ENCODE measurements around the gene TMEM221. TPM values are rescaled to one million over a fixed set of nuclear protein-coding genes. Genes with fewer than 3 reads are reported as not detected.

The TMEM221 gene
- total RNA-seq, 1 experiment from 2014 or later, result not detected

DNA sequence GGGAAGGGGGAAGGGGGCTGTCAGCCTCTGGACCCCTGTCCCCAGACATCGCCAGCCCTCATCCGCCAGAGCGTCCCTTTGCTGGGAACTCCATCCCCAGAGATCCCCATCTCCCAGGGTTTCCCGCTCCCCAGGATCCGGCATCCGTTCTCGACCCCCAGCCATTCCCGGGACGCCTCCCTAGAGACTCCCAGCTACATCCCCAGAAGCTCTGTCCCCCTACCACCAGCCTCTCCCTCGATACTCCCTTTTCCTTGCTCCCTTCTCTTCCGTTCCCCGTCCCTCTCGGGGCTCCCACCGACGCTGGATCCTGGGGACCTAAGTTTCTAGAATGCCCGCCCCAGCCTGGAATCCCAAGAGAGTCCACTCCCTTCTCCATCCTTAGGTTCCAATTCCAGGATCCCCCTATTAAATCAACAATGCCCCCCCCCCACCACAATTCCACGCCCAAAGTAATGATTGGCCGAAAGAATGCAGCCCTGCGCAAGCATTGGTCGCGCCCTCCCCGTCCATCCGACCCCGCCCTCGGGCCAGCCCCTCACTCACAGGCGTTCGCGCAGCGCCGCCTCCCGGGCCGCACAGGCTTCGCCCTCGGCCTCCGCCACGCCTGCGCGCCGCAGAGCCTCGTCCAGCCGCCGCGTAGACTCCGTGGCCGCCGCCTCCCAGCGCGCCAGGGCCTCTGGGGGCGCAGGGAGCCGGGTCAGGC, 57.6 kb downstream of the TMEM221 start:
- Histone ChIP-seq H3K27me3 (replicated peaks; ENCODE audit: control insufficient read depth, insufficient read depth, low read length) (no peaks in the 10 kb centered on the region), H3K4me1 (0 out of 2 replicates have a peak, but pooled peaks cover 5% of the 10 kb centered on the region), H3K4me3 (ENCODE audit: low read depth, low read length) (peak overlapping the region; percentile 48), H3K9me3 (peaks cover 14% of the 10 kb centered on the region), H3K36me3 (ENCODE audit: control insufficient read depth, insufficient read depth, low read length) (no peaks in the 10 kb centered on the region)
- Mint-ChIP-seq H3K9me3 (ENCODE audit: unreplicated experiment) (no peaks in the 10 kb centered on the region), H3K27ac (ENCODE audit: unreplicated experiment) (peak overlapping the region; percentile 32), H3K4me3 (ENCODE audit: unreplicated experiment) (peak overlapping the region; percentile 78), H3K36me3 (ENCODE audit: insufficient read depth, unreplicated experiment) (peaks cover 6% of the 10 kb centered on the region), H3K4me1 (ENCODE audit: low read depth, unreplicated experiment) (peaks cover 6% of the 10 kb centered on the region), H3K27me3 (ENCODE audit: insufficient read depth, unreplicated experiment) (peaks cover 3% of the 10 kb centered on the region)
- BruUV-seq (replicated peaks), result no TSS peak
- POLR2A ChIA-PET, result no interaction called here
- CTCF ChIA-PET, result interaction anchor here (0.6 to 1.2 kb wide), 4 partner anchors 20 to 120 kb away, joined by 3 to 9 read pairs (median 4); no protein-coding TSS in a partner anchor
- DNase-seq, result peak; percentile 93 to 95
- TF ChIP-seq, protein P1, sequence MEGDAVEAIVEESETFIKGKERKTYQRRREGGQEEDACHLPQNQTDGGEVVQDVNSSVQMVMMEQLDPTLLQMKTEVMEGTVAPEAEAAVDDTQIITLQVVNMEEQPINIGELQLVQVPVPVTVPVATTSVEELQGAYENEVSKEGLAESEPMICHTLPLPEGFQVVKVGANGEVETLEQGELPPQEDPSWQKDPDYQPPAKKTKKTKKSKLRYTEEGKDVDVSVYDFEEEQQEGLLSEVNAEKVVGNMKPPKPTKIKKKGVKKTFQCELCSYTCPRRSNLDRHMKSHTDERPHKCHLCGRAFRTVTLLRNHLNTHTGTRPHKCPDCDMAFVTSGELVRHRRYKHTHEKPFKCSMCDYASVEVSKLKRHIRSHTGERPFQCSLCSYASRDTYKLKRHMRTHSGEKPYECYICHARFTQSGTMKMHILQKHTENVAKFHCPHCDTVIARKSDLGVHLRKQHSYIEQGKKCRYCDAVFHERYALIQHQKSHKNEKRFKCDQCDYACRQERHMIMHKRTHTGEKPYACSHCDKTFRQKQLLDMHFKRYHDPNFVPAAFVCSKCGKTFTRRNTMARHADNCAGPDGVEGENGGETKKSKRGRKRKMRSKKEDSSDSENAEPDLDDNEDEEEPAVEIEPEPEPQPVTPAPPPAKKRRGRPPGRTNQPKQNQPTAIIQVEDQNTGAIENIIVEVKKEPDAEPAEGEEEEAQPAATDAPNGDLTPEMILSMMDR (IDR thresholded peaks at IDR 0.05; ENCODE audit: insufficient read depth in 1 of 2, low read depth in 1 of 2, low read length in 1 of 2, severe bottlenecking in 1 of 2, unreplicated experiment in 1 of 2), result peak; percentile 62 to 68
- intact Hi-C loops (cut with micrococcal nuclease; ENCODE audit: unreplicated experiment), result loop anchor here (2.0 kb wide), 1 partner anchor 98 kb away; no protein-coding TSS in a partner anchor

DNA sequence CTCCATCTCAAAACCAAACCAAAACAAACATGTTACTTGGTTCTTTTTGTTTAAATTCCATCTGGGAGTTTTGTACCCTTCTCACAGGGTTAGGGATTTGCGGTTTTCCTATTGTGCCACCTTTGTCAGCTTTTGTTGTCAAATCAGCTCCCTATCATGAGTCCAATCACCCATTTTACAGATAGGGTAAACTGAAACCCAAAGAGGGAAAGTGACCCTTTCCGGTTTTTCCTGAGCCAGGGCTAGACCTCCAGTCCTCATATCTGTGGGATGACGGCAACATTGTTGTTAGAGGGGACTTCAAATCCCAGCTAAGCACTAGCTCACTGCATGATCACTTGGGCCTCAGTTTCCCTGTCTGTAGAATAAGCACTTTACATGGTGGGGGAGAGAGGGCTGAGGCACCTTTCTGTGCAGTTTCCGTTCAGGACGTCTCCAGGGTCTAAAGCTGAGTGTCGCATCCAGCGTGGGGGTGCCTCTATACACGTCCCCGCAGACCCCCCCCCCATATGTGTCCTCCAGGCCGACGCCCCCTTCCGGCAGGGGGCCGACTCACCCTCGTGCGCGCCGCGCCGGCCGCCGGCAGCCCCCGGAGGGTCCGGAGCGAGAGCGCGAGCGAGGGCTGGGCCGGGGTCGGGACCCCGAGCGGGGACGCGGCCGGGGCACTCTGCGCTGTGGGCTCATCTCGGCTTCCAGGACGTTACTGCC, 58.4 kb downstream of the TMEM221 start:
- Histone ChIP-seq H3K4me3 (ENCODE audit: low read depth, low read length) (peak overlapping the region; percentile 30), H3K4me1 (0 out of 2 replicates have a peak, but pooled peaks cover 5% of the 10 kb centered on the region), H3K9me3 (peaks cover 14% of the 10 kb centered on the region), H3K36me3 (ENCODE audit: control insufficient read depth, insufficient read depth, low read length) (no peaks in the 10 kb centered on the region), H3K27me3 (replicated peaks; ENCODE audit: control insufficient read depth, insufficient read depth, low read length) (no peaks in the 10 kb centered on the region)
- H3K27ac Mint-ChIP-seq (ENCODE audit: unreplicated experiment), result no peak overlapping the region
- H3K27me3 Mint-ChIP-seq (ENCODE audit: insufficient read depth, unreplicated experiment), result peaks cover 3% of the 10 kb centered on the region
- intact Hi-C loops (cut with micrococcal nuclease; ENCODE audit: unreplicated experiment), result loop anchor here (2.0 kb wide), 1 partner anchor 97 kb away; no protein-coding TSS in a partner anchor
- no peak for DNase-seq
- CTCF ChIA-PET, result interaction anchor here (0.6 to 1.2 kb wide), 3 partner anchors 15 to 23 kb away, joined by 3 to 4 read pairs (median 3); partner anchors contain the start of gene BST2
- peaks cover 6% of the 10 kb centered on the region for H3K36me3 Mint-ChIP-seq (ENCODE audit: insufficient read depth, unreplicated experiment)
- TF ChIP-seq, protein P1 (IDR thresholded peaks at IDR 0.05; ENCODE audit: insufficient read depth in 1 of 2, low read depth in 1 of 2, low read length in 1 of 2, severe bottlenecking in 1 of 2, unreplicated experiment in 1 of 2), result no peak
- no peaks in the 10 kb centered on the region for H3K9me3 Mint-ChIP-seq (ENCODE audit: unreplicated experiment)
- peaks cover 6% of the 10 kb centered on the region for H3K4me1 Mint-ChIP-seq (ENCODE audit: low read depth, unreplicated experiment)
- no TSS peak for BruUV-seq (replicated peaks)
- POLR2A ChIA-PET, result no interaction called here
- peak overlapping the region; percentile 78 for H3K4me3 Mint-ChIP-seq (ENCODE audit: unreplicated experiment)

- Mint-ChIP-seq H3K4me1 (ENCODE audit: low read depth, unreplicated experiment) (peaks cover 6% of the 10 kb centered on the region), H3K27ac (ENCODE audit: unreplicated experiment) (no peak overlapping the region), H3K27me3 (ENCODE audit: insufficient read depth, unreplicated experiment) (peaks cover 3% of the 10 kb centered on the region), H3K4me3 (ENCODE audit: unreplicated experiment) (no peak overlapping the region), H3K36me3 (ENCODE audit: insufficient read depth, unreplicated experiment) (peaks cover 6% of the 10 kb centered on the region), H3K9me3 (ENCODE audit: unreplicated experiment) (no peaks in the 10 kb centered on the region)
- TF ChIP-seq, protein P1 (IDR thresholded peaks at IDR 0.05; ENCODE audit: insufficient read depth in 1 of 2, low read depth in 1 of 2, low read length in 1 of 2, severe bottlenecking in 1 of 2, unreplicated experiment in 1 of 2), result no peak
- peaks cover 14% of the 10 kb centered on the region for H3K9me3 ChIP-seq
- ChIA-PET POLR2A (interaction anchor here (0.5 kb wide), 1 partner anchor 30 kb away, joined by 3 read pairs; no protein-coding TSS in a partner anchor), CTCF (interaction anchor here (1.1 kb wide), 1 partner anchor 16 kb away, joined by 3 read pairs; the partner anchor contains the start of gene BST2)
- no peak for DNase-seq
- no peaks in the 10 kb centered on the region for H3K36me3 ChIP-seq (ENCODE audit: control insufficient read depth, insufficient read depth, low read length)
- 0 out of 2 replicates have a peak, but pooled peaks cover 5% of the 10 kb centered on the region for H3K4me1 ChIP-seq
- intact Hi-C loops (cut with micrococcal nuclease; ENCODE audit: unreplicated experiment), result no loop called here
- H3K27me3 ChIP-seq (replicated peaks; ENCODE audit: control insufficient read depth, insufficient read depth, low read length), result no peaks in the 10 kb centered on the region
- H3K4me3 ChIP-seq (ENCODE audit: low read depth, low read length), result no peak overlapping the region
- no TSS peak for BruUV-seq (replicated peaks)
Observed at GRCh38 chr19:17389288-17389687, 59.2 kb downstream of the TMEM221 start.
